Tibial nerve (tissue), 4 donors: Measurements from ENCODE around the gene KRTAP6-3.

Source experiments
- EP300 ChIP-seq, 2 donors: sonication (generic); formaldehyde crosslinking; IDR thresholded peaks; one replicate each; pipeline ENCODE4 v1.6.1; 2017; ENCODE audit warnings: antibody characterized with exemption in 2 of 2, mild to moderate bottlenecking in 1 of 2
- POLR2A ChIP-seq, 2 donors: fragments of 450-650 bp; IDR thresholded peaks; one replicate each; pipeline ENCODE4 v1.6.1; 2017; ENCODE audit warnings: antibody characterized with exemption in 2 of 2, mild to moderate bottlenecking in 2 of 2, moderate library complexity in 2 of 2
- TF ChIP-seq, protein P1 (sequence below), 5 experiments: fragments of 200-600 bp in 3 of 5; fragments of 450-650 bp in 2 of 5; sonication (generic) in 3 of 5; IDR thresholded peaks; one replicate each; pipeline ENCODE4 v1.5.1; 2016 to 2019; ENCODE audit warnings: antibody characterized with exemption in 5 of 5, mild to moderate bottlenecking in 3 of 5, moderate library complexity in 2 of 5

DNA sequence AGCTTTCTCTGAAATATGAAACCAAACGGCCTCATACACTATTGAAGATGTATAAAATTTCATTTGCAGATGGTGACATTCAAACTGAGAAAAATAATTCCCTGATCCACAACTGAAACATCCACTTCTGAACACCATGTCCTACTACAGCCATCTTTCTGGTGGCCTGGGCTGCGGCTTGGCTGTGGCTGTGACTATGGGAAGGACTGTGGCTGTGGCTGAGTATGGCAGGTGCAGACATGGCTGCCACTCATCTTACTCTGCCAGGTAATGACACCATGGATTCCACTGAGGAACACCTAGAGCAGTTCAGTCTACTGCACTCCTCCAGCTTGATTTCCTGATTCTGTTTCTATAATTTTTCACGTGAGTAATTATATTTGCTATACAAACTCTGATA, 28.3 kb downstream of the KRTAP6-3 start, which contains the start of gene KRTAP20-4:
- TF ChIP-seq, protein P1, sequence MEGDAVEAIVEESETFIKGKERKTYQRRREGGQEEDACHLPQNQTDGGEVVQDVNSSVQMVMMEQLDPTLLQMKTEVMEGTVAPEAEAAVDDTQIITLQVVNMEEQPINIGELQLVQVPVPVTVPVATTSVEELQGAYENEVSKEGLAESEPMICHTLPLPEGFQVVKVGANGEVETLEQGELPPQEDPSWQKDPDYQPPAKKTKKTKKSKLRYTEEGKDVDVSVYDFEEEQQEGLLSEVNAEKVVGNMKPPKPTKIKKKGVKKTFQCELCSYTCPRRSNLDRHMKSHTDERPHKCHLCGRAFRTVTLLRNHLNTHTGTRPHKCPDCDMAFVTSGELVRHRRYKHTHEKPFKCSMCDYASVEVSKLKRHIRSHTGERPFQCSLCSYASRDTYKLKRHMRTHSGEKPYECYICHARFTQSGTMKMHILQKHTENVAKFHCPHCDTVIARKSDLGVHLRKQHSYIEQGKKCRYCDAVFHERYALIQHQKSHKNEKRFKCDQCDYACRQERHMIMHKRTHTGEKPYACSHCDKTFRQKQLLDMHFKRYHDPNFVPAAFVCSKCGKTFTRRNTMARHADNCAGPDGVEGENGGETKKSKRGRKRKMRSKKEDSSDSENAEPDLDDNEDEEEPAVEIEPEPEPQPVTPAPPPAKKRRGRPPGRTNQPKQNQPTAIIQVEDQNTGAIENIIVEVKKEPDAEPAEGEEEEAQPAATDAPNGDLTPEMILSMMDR (IDR thresholded peaks at IDR 0.05) = no peak
- TF ChIP-seq POLR2A (IDR thresholded peaks at IDR 0.05) (no peak), EP300 (IDR thresholded peaks at IDR 0.05) (no peak)
